Subcutaneous adipose tissue (tissue), 4 donors: ENCODE data around the gene SOX8. TPM values are rescaled to one million over a fixed set of nuclear protein-coding genes. Genes with fewer than 3 reads are reported as not detected.

Source experiments
- total RNA-seq, 4 donors: library from RNA; depleted of rRNA; stranded (reverse); fragments of >200 nt; gene quantifications; one replicate each; pipeline ENCODE4 v1.1.0, GENCODE V29; 2016
- TF ChIP-seq, protein P1 (sequence below): fragments of 450-650 bp; IDR thresholded peaks from one replicate; pipeline ENCODE4 v1.5.1; 2016; ENCODE audit warnings: low read depth, mild to moderate bottlenecking, control low read depth, antibody characterized with exemption, moderate library complexity

Gene SOX8
- total RNA-seq, 4 donors from 2014 or later: 1.0 TPM; not detected in 3

DNA sequence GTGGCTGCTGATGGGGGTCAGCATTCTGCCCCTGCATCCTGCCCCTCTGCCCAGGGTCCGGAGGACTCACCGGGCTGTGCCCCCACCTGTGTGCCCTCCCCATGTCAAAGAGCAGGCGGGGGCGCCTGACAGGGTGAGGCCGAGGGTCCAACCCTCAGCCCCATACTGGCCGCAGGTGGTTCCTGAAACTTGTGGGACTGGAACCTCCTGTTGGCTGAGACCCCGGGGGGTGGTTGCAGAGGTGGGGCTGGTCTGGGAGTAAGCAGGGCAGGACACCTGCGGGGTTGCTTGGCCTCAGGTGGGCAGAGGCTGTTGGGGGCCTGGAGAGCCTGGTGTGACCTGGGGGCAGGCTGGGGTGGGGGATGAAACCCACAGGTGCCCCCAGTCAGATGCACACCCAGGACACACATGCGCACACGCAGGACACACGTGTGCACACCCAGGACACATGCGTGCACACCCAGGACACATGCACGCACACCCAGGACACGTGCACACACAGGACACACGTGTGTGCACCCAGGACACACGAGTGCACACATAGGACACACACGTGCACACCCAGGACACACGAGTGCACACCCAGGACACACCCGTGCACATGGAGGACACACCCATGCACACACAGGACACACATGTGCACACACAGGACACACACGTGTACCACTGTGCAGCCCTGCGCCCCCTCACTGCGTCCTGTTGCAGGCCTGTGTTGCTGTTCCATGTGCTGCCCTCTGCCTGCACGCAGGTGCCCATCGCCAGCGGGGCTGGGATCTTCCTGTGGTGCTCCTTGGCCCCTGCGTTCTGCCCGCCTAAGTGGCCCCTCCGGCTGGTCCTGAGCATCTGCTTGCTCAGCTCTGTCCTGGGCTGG, 31.4 kb downstream of the SOX8 start:
- TF ChIP-seq, protein P1, sequence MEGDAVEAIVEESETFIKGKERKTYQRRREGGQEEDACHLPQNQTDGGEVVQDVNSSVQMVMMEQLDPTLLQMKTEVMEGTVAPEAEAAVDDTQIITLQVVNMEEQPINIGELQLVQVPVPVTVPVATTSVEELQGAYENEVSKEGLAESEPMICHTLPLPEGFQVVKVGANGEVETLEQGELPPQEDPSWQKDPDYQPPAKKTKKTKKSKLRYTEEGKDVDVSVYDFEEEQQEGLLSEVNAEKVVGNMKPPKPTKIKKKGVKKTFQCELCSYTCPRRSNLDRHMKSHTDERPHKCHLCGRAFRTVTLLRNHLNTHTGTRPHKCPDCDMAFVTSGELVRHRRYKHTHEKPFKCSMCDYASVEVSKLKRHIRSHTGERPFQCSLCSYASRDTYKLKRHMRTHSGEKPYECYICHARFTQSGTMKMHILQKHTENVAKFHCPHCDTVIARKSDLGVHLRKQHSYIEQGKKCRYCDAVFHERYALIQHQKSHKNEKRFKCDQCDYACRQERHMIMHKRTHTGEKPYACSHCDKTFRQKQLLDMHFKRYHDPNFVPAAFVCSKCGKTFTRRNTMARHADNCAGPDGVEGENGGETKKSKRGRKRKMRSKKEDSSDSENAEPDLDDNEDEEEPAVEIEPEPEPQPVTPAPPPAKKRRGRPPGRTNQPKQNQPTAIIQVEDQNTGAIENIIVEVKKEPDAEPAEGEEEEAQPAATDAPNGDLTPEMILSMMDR: no peak

DNA sequence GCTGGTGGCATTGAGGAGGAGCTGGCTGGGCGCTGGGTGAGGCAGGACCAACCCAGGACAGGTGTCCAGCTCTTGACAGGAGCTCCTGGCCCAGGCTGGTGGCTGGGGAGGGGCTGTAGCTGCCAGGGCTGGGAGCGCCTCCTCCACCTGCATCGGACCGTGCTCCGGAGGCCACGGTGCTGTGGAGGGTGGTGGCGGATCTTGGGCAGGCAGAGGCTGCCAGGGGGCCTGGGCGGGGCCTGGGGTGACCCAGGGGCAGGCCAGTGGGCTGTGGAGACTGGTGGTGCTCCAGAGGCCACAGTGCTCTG, 32.0 kb downstream of the SOX8 start:
- TF ChIP-seq, protein P1: no peak

DNA sequence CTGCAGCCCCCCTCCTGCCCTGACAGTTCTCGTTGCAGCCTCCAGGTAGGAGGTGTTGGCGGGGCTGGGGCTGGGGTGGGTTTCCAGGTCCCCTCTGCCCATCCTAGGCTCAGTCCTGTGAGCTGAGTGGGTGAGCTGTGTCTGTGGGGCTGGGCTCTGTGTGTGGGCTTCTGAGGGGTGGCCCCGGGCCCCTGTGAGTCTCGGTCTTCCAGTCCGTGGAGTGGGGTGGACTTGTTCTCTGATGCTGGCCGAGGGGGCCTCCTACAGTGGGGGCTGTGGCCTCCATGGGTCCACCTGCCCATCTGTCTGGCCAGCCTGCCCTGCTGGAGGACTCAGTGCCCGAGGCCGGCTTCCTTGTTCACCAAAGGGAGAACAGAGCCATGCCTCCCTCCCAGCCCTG, 32.7 kb downstream of the SOX8 start:
- TF ChIP-seq, protein P1: no peak

DNA sequence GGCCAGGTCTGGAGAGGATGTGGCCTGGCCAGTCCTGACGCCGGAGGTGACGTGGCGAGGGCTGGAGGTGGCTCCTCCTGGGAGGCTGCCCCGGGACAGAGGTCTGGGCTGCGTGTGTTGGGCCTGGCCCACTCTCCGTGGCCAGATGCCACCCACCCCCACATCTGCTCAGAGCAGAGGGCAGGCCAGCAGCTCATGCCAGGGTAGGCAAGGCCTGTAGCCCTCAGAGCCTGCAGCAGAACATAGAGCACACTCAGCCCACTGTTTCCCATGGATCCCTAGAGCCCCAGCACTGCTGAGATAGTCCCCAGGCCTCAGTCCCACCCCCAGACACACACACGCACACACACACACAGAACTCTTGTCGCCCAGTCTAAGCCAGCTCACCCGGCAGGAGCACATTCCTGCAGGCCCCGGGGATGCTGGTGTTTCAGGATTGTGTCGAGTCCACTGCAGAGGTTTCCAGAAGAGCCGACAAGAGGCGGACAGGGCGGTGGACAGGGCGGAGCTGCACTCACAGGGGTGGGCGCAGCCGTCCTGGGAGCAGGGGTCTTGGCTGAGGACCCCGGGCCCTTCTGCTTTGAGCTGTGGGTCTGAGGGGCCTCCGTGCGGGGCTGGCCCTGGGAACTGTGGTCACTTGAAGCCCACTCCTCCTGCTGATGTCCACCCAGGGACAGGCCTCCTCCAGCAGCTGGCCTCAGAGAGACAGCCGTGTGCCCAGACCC, 33.4 kb downstream of the SOX8 start:
- TF ChIP-seq, protein P1: no peak

DNA sequence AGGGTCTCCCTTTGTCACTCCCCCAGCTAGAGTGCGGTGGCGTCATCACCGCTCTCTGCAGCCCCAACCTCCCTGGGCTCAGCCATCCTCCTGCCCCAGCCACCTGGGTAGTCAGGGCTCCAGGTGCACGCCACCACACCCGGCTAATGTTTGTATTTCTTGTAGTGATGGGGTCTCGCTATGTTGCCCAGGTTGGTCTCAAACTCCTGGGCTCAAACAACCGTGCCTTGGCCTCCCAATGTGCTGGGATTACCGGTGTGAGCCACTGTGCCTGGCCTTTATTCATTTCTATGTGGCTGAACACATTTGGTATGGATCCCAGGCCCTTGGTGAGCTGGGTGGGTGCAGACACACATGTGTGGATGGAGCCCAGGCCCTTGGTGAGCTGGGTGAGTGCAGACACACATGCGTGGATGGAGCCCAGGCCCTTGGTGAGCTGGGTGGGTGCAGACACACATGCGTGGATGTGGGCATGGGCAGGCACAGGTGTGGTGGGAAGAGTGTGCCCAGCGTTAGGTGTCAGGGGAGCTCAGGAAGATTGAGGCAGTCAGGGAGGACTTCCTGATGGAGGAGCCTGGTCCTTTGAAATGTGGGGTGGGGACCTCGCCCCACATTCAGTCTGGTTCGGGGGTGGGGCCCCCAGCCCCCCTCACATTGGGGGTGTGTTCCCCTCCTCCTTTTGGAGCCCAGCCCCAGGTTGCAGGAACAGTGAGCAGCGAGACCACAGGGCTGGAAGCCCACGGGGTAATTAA, 37.1 kb downstream of the SOX8 start:
- TF ChIP-seq, protein P1: no peak

DNA sequence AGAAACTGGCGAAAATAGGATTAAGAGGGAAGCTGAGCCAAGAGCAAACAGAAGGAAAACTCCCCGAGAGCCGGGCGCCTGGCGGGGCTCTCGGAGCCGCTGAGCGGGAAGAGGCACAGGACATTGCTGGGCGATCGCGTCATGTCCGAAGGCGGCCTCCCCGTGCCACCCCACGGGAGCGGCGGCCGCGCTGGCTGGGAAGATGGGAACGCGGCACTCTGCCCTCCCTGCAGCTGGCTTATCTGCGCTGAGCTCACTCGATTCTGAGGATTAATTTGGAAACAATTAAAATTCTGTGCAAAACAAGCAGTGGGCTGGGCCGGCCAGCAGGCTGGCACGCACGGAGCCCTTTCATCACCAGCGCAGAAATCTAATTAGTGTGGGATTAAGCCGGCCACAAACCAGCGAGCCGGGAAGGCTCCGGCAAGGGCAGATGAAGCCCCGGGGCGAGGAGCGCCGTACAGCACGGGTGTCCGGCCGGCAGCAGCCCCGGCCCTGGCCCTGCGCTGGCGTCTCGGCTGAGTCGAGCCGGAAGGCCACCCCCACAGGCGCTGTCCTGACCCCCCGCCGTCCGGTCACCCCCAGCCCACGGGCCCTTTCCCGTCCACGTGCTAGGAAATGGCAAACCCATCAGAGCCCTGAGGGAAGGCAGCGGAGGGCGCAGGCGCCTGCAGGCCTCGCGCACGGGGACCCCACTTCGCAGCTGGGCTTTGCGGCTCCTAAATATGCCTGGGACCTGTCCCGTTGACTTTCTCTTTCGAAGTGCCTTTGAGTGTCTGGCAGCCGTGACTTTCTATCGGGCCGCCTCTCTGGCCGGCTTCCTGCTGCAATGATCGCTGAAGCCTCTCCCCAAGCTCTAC, 37.9 kb downstream of the SOX8 start:
- TF ChIP-seq, protein P1: no peak
